GM23248 (cell line): ENCODE data around the gene CHERP.

ENCODE experiments used
- EZH2 ChIP-seq: fragments of 200-600 bp; sonication (generic); IDR thresholded peaks from 2 replicates; pipeline ENCODE4 v1.6.1; 2018; ENCODE audit warnings: antibody characterized with exemption, mild to moderate bottlenecking; ENCODE audit not compliant: insufficient read depth, poor library complexity, severe bottlenecking
- EZH2phosphoT487 ChIP-seq: fragments of 200-600 bp; sonication (generic); IDR thresholded peaks from 2 replicates; pipeline ENCODE4 v1.6.1; 2018; ENCODE audit warnings: antibody characterized with exemption, moderate library complexity, mild to moderate bottlenecking, low read depth; ENCODE audit not compliant: insufficient read depth

DNA sequence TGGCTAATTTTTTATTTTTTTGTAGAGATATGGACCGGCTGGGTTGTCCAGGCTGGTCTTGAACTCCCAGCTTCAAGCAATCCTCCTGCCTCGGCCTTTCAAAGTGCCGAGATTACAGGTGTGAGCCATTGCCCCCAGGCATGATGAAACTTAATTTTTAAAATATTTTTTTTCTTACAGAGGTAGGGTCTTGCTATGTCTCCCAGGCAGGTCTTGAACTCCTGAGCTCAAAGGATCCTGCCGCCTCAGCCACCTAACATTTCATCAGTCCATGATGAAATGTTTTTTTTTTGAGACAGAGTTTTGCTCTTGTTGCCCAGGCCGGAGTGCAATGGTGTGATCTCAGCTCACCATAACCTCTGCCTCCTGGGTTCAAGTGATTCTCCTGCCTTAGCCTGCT is 33.7 kb downstream of the CHERP start:
- TF ChIP-seq EZH2 (no peak), EZH2phosphoT487 (no peak)
